HL-60 (cell line): ENCODE measurements around the gene SLC25A25.
"Not testable (repeated sequence)": the region's sequence is repeated elsewhere in the genome, so short reads cannot be mapped to it uniquely, and the experiment has no call there.

Source experiments
- DNase-seq, 2 experiments: peaks; one replicate each; pipeline ENCODE4 v3.0.0-alpha.2; 2010 to 2020; ENCODE audit warnings: low read depth in 1 of 2, low spot score in 1 of 2
- H3K27ac ChIP-seq: fragments of 250-450 bp; sonication (Bioruptor Pico); replicated peaks from 2 replicates; pipeline ENCODE4 v1.5.1; 2020; ENCODE audit warnings: mild to moderate bottlenecking, moderate library complexity
- H3K27me3 ChIP-seq: fragments of 250-450 bp; sonication (Bioruptor Pico); 2 replicates; pipeline ENCODE4 v1.5.1; 2021; ENCODE audit warnings: mild to moderate bottlenecking, moderate library complexity; ENCODE audit not compliant: insufficient read depth, poor library complexity, severe bottlenecking
- H3K4me3 ChIP-seq: replicated peaks from 2 replicates; pipeline ENCODE4 v1.5.1; 2011; ENCODE audit warnings: mild to moderate bottlenecking, control low read depth, low read length; ENCODE audit not compliant: insufficient read depth
- GABPA ChIP-seq: IDR thresholded peaks from 2 replicates; pipeline ENCODE4 v1.6.1; 2012; ENCODE audit warnings: low read depth
- POLR2AphosphoS5 ChIP-seq: IDR thresholded peaks from 2 replicates; pipeline ENCODE4 v1.6.1; 2012; ENCODE audit warnings: low read depth
- SPI1 ChIP-seq: IDR thresholded peaks from 2 replicates; pipeline ENCODE4 v1.6.1; 2012; ENCODE audit warnings: low read depth, mild to moderate bottlenecking, borderline replicate concordance
- TF ChIP-seq, protein P1 (sequence below): IDR thresholded peaks from one replicate; pipeline ENCODE4 v1.5.1; 2011; ENCODE audit warnings: low read length, control low read depth, inconsistent platforms; ENCODE audit not compliant: insufficient read depth
- TF ChIP-seq, protein P2 (sequence below): IDR thresholded peaks from 2 replicates; pipeline ENCODE4 v1.6.1; 2012; ENCODE audit warnings: low read depth; ENCODE audit not compliant: insufficient replicate concordance

The SLC25A25 gene

DNA sequence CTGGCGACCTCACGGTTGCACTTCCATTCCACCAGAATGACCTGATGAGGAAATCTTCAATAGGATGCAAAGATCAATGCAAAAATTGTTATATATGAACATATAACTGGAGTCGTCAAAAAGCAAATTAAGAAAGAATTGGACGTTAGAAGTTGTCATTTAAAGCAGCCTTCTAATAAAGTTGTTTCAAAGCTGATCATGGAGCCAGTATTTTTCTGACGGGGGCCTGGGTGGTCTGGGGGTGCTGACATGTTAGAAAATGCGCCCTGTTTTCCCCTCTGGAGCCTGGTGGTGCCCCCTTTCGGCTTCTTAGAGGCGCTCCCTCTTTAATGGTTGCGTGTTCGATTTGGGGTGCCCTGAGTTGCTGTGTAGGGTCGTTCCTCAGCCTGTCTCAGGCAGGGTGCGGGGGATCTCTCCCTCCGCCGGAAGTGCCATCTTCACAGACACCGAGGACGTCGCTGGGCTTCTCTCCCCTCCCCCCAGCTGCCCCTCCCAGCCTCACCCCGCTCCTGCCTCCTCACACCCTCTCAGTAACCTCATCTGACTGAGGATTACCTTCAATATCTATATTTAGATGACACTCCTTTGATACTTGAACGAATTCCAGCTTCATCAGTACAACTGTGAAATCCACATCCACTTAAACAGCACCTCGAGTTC is 41.1 kb downstream of the SLC25A25 start:
- Histone ChIP-seq H3K4me3 (no peak overlapping the region), H3K27me3 (no peaks in the 10 kb centered on the region), H3K27ac (no peak overlapping the region)
- DNase-seq = no peak
- TF ChIP-seq SPI1 = no peak
- TF ChIP-seq, protein P1, sequence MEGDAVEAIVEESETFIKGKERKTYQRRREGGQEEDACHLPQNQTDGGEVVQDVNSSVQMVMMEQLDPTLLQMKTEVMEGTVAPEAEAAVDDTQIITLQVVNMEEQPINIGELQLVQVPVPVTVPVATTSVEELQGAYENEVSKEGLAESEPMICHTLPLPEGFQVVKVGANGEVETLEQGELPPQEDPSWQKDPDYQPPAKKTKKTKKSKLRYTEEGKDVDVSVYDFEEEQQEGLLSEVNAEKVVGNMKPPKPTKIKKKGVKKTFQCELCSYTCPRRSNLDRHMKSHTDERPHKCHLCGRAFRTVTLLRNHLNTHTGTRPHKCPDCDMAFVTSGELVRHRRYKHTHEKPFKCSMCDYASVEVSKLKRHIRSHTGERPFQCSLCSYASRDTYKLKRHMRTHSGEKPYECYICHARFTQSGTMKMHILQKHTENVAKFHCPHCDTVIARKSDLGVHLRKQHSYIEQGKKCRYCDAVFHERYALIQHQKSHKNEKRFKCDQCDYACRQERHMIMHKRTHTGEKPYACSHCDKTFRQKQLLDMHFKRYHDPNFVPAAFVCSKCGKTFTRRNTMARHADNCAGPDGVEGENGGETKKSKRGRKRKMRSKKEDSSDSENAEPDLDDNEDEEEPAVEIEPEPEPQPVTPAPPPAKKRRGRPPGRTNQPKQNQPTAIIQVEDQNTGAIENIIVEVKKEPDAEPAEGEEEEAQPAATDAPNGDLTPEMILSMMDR = no peak

DNA sequence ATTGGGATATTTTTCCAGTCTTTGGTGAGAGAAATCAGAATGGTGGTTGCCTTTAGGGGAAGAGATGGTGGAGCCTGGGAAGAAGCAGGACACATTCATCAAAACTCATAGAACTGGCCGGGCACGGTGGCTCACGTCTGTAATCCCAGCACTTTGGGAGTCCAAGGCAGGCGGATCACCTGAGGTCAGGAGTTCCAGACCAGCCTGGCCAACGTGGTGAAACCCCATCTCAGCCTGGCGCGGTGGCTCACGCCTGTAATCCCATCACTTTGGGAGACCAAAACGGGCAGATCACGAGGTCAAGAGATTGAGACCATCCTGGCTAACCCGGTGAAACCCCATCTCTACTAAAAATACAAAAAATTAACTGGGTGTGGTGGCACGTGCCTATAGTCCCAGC is 43.7 kb downstream of the SLC25A25 start:
- not testable (repeated sequence) for H3K27me3 ChIP-seq, H3K4me3 ChIP-seq, H3K27ac ChIP-seq, DNase-seq

DNA sequence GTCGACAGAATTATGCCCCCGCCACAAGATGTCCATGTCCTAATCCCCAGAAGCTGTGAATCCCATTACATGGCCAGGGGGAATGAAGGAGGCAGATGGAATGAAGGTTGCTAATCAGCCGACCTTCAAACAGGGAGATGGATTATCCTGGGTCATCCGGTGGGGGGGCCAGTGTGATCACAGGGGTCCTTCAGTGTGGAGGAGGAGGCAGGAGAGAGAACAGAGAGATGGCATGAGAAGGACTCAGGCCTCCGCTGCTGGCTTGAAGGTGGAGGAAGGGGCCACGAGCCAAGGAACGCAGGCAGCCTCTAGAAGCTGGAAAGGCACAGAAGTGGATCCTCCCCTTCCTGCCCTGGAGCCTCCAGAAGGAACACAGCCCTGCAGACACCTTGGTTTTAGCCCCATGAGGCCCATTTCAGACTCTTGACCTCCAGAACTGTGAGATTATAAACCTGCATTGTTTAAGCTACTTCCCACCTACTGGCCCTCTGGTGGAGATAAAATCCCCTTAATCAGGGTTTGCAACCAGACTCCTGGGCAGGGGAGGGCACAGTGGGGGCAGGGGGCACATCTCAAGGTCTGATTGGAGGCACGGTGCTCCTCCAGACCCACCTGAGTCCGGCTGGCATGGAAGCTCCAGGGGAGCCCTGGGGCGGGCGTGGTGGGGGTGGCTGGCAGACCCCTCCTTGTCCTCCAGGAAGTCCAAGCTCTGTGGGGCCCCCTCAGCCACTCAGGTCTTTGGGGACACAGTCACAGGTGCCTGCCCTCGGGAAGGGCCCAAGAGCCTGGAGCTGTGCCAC is 45.7 kb downstream of the SLC25A25 start:
- H3K27ac ChIP-seq = no peak overlapping the region
- H3K4me3 ChIP-seq = no peak overlapping the region
- no peaks in the 10 kb centered on the region for H3K27me3 ChIP-seq
- DNase-seq = no peak
- TF ChIP-seq SPI1 = no peak
- no peak for TF ChIP-seq GABPA
- TF ChIP-seq, protein P2, sequence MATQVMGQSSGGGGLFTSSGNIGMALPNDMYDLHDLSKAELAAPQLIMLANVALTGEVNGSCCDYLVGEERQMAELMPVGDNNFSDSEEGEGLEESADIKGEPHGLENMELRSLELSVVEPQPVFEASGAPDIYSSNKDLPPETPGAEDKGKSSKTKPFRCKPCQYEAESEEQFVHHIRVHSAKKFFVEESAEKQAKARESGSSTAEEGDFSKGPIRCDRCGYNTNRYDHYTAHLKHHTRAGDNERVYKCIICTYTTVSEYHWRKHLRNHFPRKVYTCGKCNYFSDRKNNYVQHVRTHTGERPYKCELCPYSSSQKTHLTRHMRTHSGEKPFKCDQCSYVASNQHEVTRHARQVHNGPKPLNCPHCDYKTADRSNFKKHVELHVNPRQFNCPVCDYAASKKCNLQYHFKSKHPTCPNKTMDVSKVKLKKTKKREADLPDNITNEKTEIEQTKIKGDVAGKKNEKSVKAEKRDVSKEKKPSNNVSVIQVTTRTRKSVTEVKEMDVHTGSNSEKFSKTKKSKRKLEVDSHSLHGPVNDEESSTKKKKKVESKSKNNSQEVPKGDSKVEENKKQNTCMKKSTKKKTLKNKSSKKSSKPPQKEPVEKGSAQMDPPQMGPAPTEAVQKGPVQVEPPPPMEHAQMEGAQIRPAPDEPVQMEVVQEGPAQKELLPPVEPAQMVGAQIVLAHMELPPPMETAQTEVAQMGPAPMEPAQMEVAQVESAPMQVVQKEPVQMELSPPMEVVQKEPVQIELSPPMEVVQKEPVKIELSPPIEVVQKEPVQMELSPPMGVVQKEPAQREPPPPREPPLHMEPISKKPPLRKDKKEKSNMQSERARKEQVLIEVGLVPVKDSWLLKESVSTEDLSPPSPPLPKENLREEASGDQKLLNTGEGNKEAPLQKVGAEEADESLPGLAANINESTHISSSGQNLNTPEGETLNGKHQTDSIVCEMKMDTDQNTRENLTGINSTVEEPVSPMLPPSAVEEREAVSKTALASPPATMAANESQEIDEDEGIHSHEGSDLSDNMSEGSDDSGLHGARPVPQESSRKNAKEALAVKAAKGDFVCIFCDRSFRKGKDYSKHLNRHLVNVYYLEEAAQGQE = no peak
- no peak for TF ChIP-seq POLR2AphosphoS5
- TF ChIP-seq, protein P1 = no peak

DNA sequence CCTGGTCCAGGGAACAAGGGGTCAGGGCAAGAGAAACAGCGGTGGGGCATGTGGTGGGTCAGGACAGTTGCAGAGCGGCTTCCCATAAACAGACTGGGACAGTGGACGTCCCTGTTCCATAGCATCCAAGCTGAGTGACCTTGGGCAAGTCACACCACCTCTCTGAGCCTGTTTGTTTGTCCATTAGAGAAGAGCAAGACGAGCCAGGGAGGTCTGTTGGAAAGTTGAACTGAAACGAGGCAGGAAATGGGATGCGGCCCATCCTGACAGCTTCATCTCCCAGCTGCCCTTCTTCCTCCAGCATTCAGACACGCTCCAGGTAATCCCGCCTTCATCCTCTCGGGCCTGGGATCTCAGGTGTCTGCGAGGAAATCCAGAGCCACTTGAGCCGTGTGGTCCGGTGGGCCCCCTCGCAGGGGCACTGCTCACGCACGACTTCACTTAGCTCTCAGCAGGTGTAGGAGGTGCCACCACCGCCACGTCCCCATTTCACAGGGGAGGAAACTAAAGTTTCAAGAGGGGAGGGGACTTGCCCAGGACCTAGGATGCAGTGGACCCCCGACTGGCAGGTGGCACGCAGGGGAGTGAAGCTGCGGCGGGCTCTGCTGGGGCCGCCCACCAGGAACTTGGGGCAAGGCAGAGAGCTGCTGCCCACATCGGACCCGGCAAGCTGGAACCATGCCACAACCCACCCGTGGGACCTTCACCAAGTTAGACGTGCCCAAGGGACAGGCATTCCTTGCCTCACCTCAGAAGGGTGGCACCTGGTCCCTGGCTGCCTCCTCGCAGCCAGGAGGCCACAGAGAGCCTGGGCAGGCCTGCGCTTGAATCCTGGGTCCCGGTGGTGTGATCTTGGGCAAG is 46.5 kb downstream of the SLC25A25 start:
- H3K4me3 ChIP-seq = no peak overlapping the region
- no peak overlapping the region for H3K27ac ChIP-seq
- no peak for DNase-seq
- no peaks in the 10 kb centered on the region for H3K27me3 ChIP-seq
- TF ChIP-seq SPI1 = no peak
- TF ChIP-seq, protein P1 = no peak
- TF ChIP-seq, protein P2 = no peak
- no peak for TF ChIP-seq POLR2AphosphoS5
- TF ChIP-seq GABPA = no peak
